ENCODE results near the gene CCR7.

Gene CCR7, protein sequence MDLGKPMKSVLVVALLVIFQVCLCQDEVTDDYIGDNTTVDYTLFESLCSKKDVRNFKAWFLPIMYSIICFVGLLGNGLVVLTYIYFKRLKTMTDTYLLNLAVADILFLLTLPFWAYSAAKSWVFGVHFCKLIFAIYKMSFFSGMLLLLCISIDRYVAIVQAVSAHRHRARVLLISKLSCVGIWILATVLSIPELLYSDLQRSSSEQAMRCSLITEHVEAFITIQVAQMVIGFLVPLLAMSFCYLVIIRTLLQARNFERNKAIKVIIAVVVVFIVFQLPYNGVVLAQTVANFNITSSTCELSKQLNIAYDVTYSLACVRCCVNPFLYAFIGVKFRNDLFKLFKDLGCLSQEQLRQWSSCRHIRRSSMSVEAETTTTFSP

DNA sequence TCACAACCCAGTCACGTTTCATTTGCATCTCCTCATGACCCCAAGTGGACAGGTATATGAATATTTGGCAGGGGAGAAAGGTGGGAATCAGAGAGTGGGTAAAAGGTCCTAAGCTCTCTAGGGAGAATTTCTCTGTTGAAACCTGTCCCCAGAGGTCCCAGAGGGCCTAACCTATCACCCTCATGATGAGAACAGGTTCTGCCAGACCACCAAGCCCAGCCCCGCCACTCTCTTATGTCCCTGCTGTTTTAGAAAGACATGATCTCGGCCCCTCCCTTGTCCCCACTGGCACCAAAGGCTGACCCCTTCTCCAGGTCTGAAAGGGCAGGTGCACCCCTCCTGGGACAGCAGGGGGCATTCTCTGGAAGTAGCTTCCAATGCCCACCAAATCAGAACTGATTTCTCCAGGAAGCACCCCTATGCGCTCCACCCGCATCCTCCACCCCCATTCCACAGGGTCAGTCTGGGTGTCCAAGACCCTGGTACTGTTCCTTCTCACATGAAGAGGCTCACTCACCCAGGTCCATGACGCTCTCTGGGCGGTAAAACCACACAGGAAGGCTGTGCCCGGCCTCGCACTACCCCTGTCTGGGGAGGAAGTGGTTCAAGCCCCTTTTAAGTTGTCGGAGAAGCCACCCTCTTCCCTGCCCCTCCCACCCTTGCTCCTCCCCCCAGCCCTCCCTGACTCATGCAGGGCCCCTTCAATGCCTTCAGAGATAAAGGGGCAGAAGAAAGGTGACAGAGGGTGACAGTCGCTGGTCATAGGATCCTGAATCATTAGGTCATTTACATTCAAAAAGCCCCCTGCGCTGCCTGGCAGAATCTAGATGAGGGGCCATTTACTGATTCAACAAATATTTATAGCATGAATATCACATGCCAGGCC lies at the start of gene CCR7:
TSS of gene CCR7 (minus strand) at position 590 of the 886 bp plus-strand sequence. CDS start at position 527, 63 bp downstream.
- peak; percentile 66 to 73 for DNase-seq (ENCODE audit: low read depth in 2 of 2)

DNA sequence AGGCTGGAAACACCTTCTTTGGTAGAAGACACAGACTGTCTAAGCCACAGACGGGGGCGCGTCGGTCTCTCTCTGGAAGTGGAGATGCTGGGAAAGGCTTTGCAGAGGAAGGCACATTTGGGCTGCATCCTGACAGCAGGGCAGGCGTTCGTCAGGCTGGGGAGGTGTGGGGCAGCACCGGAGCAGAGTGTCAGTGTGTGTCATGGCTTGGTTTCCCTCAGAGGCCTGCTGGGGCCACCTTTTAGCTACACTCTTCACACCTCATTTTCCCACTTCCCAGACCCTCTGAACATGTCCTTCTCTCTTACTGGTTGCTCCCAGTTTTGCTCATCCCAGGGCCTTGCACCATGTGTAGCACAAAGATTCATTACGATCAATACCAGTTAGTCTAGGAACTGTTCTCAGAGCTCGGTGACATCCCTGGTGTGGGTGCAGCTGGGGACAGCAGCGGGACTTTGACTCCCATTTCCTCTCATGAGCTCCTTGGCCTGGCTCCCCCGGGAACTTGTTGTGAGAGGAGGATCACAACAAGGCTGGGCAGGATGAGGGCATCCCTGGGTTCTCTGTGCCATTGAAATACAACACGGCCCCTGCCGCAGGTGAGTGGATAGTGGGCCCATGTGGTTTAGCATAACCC lies 49.3 kb upstream of the CCR7 start:
- no peak for DNase-seq (ENCODE audit: low read depth in 2 of 2)

DNA sequence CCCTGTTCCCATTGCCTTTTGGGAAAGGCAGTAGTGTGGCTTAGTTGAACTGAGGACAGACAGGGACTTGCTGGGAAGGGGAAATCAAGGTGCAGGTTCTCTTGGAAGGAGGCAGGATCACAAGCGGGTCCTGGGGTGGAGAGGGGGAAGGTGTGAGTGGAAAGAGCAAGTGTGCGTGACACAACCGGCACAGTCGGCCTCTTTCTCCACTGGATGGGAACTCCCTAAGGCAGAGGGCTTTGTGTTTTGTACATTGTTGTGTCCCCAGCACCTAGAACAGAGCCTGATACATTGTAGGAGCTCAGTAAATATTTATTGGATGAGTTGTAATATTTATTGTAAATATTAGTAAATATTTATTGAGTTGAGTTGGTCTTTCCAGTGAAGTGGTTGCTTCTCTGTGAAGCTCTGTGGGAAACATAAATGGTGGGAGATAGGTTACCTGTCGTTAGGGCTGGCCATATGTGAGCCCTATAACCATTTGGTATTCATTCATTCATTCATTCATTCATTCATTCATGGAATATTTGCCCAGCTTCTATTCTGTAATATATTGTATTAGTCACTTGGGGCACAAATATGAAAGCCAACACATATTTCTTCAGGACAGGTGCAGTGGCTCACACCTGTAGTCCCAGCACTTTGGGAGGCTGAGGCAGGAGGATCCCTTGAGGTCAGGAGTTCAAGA lies 48.3 kb upstream of the CCR7 start:
- no peak for DNase-seq (ENCODE audit: low read depth in 2 of 2)

DNA sequence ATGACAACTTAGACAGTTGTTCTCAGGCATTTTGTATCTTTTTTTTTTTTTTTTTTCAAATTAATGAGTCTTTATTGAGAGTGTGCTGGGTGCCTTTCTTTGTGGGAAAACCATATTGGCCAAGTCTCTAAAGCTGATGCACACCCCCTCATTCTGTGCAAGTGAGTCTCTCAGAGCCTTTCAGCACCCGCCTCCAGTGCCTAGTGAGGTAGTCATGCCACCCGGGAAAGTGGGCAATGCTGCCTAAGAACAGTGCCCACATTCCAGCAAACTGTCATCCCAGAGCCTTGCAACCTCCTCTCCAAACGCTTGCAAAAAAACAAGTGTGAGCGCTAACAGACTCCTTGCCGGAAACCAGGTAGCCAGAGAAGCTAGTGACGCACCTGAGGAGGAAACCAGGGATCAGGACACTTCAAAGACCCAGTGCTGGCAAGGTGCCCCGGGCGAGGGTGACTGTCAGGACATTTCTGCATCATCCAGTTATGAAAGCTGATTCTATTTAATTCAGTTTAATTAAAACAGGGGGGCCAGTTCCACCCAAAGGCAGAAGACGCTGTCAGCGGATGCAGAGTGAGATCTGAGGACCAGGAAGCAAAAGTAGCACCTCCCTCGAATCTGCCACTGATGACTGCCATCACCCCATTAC lies 47.5 kb upstream of the CCR7 start:
- DNase-seq (ENCODE audit: low read depth in 2 of 2): peak in 1 of 2 donors; percentile 29

DNA sequence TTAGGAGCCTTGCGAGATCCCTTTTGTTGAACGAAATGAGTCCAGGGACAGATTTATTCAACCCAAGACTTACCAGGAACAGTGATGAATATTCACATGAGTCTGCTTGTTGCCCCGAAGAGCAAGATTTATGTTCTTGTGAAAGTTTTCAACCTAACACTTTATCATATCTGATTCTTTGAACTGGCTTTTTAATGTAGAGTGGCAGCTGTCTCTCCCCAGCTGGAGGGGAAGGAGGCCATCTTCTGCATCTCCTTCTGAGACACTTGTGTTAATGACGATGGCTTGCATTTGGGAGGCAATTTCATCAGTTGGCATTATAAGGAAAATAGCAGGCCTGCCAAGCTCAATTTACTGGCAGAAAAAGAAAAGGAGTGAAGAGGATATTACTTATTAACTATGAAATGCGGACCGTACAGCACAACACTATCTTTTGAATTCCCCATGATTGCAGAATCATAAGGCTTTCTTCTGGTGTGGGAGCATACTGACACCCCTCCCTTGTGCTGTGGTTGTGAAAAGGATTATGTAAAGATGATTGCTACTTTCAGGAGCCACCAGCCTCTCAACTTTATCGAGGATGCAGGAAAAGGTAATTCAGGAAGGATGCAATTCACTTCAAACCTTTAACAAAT lies 46.7 kb upstream of the CCR7 start:
- DNase-seq (ENCODE audit: low read depth in 2 of 2): no peak

DNA sequence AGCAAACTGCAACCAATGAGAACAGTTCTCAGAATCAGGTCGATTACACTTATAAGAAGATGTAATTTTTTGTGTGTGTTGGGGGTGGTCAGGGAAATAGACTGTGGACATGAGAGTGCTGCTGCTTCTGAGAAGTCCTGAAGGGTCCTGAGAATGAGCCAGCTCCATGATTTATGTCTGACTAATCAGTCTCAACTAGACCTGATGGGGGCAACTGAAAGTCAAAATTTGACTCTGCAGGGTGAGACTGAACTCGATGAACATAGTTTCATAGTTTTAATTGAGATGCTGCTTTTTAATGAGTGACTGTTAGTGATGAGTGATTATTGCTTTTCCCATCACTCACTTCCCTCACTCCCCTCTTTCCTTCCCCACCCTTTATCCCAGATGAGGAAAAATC lies 45.1 kb upstream of the CCR7 start:
- DNase-seq (ENCODE audit: low read depth in 2 of 2): no peak

DNA sequence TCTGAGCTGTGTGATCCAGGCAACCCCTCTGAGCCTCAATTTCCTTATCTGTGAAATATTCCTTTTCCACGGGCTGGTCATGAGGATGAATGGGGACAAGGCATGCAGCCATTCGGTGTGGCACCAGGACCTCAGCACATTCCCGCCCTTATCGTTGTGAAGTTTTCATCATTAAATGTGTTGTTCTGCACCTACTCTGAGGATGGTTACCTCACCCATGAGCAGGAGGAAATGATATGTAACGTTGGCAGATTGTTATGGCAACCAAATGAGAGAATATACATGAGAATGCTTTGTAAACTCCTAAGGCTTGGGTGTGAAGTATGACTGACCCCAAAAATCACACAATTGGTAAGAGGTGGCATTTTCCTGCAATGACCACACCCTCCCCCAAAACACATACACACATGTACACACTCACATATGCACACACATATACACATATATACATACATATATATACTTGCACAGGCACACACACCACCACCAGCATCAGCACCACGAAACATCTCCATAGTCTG lies 42.8 kb upstream of the CCR7 start:
- DNase-seq (ENCODE audit: low read depth in 2 of 2): no peak

DNA sequence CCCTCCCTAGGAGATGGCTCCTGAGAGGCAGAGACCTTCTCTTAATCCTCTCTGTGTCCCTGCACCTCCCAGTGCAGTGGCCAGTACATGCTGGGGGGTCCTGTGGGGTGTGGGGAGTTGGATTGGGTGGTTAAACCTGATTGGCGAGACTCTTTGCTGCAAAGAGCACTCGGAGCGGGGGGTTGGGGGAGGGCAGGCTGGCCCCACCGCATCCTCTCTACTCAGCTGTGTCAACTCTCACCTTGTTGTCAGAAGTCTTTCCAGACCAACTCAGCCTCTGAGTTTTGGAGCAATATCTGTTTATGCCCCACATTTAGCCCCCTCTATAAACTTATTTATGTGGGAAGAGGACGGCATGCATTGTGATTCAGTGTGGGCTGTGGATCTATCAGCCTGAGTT lies 42.4 kb upstream of the CCR7 start:
- DNase-seq (ENCODE audit: low read depth in 2 of 2): no peak

DNA sequence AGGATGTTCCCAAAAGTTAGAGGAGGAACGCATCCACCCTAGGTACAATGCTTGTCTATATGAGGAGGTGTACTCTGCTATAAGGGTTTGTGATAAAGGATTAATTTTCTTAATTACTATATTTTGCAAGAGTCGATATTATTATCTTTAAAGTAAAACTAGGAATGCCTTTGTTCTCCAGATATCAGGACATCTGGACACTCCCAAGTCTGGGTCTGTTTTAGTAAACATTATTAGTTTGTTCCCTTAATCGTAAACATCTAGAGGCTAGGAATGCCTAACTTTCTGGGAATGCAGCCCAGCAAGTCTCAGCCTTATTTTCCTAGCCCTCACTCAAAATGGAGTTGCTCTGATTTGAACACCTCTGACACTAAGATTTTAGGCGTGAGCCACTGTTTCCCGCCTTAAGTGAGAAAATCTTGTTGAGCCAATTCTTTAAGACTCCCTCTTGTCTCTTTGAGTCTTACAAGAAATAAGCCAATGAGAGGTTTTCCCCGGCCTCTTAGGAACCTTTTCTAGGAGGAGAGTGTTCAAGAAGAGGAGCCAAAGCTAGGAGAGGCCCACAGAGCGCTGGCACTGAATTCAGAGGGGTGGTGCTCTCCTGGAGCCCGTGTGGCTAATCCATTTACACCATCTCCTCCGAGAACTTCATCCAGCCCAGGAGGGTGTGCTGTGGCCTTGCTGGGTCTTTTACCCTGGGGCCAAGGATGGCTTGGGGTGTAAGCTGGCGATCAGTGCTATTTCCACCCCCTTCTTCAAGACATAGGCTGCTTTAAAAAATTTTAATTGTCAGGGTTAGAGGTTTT lies 41.5 kb upstream of the CCR7 start:
- no peak for DNase-seq (ENCODE audit: low read depth in 2 of 2)

DNA sequence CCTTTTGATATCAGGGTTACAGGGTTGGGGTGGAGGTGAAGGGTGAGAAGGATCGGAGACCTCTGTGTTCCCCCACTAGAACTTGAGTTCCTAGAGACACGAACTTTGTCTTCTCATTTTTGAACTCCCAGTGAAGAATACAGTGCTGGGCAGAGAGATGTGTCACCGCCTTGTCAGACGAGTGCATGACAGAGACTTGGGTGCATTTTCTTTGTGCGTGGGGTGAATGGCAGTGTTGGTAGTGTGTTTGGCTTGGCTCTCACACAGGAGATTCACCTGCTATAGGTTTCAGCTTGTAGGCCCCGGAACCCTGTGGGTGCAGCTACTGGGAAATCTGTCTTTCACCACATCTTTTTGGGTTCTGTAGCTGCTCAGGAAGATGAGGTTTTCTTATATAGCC lies 40.0 kb upstream of the CCR7 start:
- DNase-seq (ENCODE audit: low read depth in 2 of 2): peak in 1 of 2 donors; percentile 28

DNA sequence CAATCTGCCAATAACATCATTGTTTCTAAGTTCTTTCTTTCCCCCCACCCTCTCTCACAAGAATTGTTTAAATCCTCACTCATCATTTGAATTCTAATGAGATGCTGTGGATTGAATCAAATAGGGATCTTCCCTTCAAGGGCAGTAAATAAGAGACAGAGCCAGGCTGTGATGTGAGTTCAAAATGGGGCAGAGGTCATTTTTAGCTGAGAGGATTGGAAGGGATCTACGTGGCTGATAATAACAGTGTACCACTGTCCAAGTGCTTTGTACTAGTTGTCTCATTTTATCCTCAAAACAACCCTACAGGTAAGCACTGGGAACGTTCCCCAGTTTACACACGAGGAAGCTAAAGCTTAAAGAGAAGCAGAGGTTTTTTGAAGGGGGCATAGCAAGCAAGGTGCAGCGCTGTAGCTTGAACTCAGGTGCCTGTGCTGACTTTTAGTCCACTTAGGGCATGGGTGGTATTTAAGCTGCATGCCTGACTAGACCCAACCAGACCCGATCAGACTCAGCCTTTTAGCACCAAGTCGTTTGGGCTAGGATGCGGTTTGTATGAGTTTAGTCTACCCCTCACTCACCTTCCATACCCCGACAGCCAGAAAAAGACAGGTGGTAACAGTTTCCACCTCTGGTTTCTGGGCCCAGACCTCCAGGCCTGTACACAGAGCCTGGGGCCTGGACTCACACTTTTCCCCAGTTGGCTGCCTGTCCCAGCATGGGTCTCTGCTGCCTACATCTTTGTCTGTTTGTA lies 39.2 kb upstream of the CCR7 start:
- no peak for DNase-seq (ENCODE audit: low read depth in 2 of 2)

DNA sequence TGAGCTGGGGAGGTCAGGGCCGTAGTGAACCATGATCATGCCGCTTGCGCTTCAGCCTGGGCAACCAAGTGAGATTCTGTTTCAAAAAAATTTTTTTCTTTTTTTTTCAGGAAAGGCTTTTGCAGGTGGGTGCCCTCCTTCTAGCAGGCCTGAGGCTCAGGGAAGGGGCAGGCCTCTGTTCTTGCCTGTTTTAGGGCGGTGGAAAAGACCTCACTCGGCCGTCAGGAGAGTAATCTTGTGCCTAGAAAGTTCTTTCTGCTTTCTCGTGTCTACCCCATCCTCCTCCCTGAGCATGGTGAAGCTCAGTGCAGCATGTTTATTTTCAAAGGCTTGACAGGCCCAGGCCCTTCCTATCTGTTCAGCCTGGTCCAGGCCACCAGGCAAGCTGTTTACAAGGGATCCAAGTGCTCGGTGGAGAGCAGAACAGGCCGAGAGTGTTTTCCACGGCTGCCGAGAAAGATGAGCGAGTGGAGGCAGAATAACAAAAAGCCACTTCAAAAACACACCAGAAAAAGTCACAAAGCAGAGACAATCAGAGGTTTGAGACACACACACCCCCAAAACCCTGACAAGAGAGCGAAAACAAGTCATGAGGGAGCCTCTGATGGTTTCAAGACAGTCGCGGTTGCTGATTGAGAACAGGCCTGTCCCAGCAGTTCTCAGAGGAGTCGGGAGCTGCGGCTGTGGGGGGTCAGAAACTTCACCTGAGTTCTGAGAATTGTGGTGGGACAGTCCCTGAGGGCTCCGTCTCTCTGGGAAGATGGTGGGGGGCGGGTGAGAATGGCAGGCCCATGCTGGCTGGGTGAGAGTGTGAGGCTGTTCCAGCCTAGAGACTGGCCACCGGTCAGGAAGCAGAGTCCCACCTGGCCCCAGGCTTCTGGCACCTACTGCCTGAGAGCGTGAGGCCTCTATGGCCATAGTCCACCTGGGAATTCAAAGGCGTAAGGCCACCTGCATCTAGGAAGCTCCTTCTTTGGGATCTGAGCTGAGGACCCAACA lies 37.5 kb upstream of the CCR7 start:
- DNase-seq (ENCODE audit: low read depth in 2 of 2): peak in 1 of 2 donors; percentile 41

DNA sequence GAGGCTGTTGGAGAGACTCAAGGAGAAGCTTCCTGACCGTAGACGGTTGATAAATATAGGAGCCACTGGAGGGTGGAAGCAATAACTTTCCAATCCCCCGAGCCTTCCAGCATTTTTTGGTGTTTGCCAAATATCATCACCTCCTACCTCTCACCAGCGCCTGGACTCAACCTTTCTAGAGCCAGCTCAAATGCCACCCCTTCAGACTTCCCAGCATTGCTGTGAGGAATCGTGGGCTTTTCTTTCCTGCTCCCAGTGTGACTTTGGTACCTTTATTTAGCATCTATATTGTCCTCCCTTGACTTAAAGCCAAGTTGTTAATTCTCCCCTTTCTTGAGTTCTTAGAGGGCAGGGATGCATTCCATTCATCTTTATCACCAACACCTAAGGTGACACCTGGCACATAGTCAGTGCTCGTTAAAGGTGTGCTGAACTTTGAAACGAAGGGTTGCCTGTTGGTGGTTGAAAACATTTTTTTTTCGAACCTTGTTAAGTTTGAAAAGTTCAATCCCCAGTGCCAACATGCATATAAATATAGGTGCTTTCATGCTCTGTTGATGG lies 35.3 kb upstream of the CCR7 start:
- DNase-seq (ENCODE audit: low read depth in 2 of 2): no peak

DNA sequence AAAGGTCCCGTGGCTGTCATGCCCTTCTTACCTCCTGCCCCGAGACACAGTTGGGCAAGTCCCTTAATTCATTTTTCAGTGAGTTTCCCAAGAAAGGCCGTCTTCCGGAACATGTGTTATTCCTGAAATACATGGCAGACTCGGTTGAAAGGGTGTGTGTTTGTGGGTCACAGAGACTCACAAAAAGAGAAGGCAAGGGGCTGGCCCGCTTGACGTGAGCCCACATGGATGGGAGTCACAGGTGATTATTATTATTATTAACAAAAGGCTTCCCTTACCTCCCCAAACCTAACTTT lies 34.1 kb upstream of the CCR7 start:
- no peak for DNase-seq (ENCODE audit: low read depth in 2 of 2)

DNA sequence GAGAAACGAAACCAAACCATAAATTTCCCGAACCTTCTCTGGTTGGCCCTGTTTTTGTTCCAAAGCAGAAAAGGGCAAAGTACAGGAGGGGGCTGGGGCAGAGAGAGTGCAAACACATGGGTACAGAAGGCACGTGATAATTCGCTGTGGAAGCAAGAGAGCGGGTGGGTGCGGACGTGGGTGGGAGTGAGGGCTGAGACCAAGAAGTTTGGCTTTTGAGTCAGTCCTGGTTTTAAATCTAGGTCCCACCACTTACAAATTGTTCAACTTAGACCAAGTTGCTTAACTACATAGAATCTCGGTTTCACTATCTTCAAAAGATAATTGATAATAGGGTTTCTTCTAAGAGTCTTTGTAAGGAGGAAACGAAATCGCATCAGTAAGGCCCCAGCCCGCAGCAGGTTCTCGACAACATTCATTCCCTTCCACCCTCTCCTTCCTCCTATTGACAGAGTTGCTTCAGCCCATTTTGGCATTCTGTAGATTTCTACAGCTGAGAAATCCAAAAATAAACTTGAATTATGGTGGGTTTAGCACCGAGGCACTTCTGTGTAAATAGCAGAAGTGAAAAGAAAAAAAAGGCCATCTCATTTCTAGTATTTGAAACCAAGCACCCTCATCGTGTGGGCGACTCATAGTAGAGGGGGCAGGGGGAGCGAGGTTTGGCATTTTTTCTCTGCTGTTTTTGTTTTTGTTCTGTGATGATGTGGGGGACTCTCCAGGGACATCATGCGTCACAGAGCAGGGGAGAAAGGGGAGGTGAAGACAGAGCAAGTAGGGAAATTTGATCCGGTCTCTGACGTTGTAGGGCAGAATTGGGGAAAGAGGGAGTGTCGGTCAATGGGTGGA lies 33.6 kb upstream of the CCR7 start:
- peak in 1 of 2 donors; percentile 28 for DNase-seq (ENCODE audit: low read depth in 2 of 2)

DNA sequence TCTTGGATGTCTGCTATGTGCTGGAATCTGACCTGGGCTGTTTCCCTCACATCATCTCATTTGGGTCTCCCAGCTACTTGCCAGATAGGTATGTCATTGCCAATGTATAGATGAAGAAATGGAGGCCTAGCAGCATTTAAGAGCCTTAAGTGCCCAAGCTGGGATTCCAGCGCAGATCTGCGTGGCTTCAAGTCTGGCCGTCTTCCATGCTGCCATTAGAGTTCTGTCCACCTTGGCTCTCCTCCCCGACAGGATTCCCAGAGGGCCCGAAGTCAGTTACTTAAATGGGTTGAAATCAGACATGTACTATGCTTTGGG lies 33.0 kb upstream of the CCR7 start:
- DNase-seq (ENCODE audit: low read depth in 2 of 2): no peak

Measured in stimulated activated CD8-positive, alpha-beta memory T cell treated with anti-CD3 and anti-CD28 coated beads, Interleukin-7, amount 100 ng/mL, for 1 hour (primary cell).